ENCODE results near the gene CDK14.

GRCh38 chr7:91206361-91206960 is 610.3 kb downstream of the CDK14 start:
- TF ChIP-seq, protein P1, sequence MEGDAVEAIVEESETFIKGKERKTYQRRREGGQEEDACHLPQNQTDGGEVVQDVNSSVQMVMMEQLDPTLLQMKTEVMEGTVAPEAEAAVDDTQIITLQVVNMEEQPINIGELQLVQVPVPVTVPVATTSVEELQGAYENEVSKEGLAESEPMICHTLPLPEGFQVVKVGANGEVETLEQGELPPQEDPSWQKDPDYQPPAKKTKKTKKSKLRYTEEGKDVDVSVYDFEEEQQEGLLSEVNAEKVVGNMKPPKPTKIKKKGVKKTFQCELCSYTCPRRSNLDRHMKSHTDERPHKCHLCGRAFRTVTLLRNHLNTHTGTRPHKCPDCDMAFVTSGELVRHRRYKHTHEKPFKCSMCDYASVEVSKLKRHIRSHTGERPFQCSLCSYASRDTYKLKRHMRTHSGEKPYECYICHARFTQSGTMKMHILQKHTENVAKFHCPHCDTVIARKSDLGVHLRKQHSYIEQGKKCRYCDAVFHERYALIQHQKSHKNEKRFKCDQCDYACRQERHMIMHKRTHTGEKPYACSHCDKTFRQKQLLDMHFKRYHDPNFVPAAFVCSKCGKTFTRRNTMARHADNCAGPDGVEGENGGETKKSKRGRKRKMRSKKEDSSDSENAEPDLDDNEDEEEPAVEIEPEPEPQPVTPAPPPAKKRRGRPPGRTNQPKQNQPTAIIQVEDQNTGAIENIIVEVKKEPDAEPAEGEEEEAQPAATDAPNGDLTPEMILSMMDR (conservative IDR thresholded peaks at IDR 0.05 in 1 of 2, IDR thresholded peaks at IDR 0.05 in 1 of 2; ENCODE audit: low read depth in 1 of 2, low read length in 2 of 2): no peak
- TF ChIP-seq EZH2 (IDR thresholded peaks at IDR 0.05; ENCODE audit: low read length, missing control alignments): no peak

All from fibroblast of lung (primary cell).